Liver (tissue), 9 donors: Measurements from ENCODE around the gene SLC44A2. TPM values are rescaled to one million over a fixed set of nuclear protein-coding genes. Genes with fewer than 3 reads are reported as not detected.
A peak's percentile ranks its signal among the peaks of the same experiment; 100 is the strongest.

Experiments
- DNase-seq: peaks from one replicate; pipeline ENCODE4 v3.0.0-alpha.2; 2017; ENCODE audit warnings: low spot score
- H3K27ac ChIP-seq, 2 donors: one replicate each; pipeline ENCODE4 v1.7.0; 2013; ENCODE audit warnings: inconsistent platforms in 2 of 2, low read length in 2 of 2, control low read depth in 1 of 2, low read depth in 1 of 2, mild to moderate bottlenecking in 1 of 2
- H3K27me3 ChIP-seq, 4 donors: one replicate each; pipeline versions ENCODE4 v1.6.1 to v1.7.0; 2013; ENCODE audit warnings: low read length in 3 of 4, inconsistent platforms in 1 of 4, mild to moderate bottlenecking in 1 of 4, moderate library complexity in 1 of 4; ENCODE audit not compliant: control insufficient read depth in 4 of 4, insufficient read depth in 4 of 4
- H3K36me3 ChIP-seq, 4 donors: one replicate each; pipeline versions ENCODE4 v1.6.1 to v1.7.0; 2013; ENCODE audit warnings: low read length in 3 of 4, mild to moderate bottlenecking in 3 of 4, low read depth in 1 of 4, moderate library complexity in 1 of 4; ENCODE audit not compliant: control insufficient read depth in 4 of 4, insufficient read depth in 3 of 4
- H3K4me1 ChIP-seq, 4 donors: one replicate each; pipeline versions ENCODE4 v1.6.1 to v1.7.0; 2013; ENCODE audit warnings: low read length in 3 of 4, mild to moderate bottlenecking in 3 of 4, moderate library complexity in 1 of 4; ENCODE audit not compliant: control insufficient read depth in 4 of 4, insufficient read depth in 4 of 4
- H3K4me3 ChIP-seq, 3 donors: one replicate each; pipeline versions ENCODE4 v1.6.1 to v1.7.0; 2013; ENCODE audit warnings: low read length in 3 of 3, control low read depth in 1 of 3, low read depth in 1 of 3, mild to moderate bottlenecking in 1 of 3
- H3K9ac ChIP-seq, 2 donors: one replicate each; pipeline ENCODE4 v1.7.0; 2013; ENCODE audit warnings: low read length in 2 of 2, mild to moderate bottlenecking in 2 of 2, moderate library complexity in 2 of 2, control low read depth in 1 of 2, low read depth in 1 of 2
- H3K9me3 ChIP-seq, 4 donors: one replicate each; pipeline versions ENCODE4 v1.6.1 to v1.7.0; 2013; ENCODE audit warnings: low read length in 3 of 4; ENCODE audit not compliant: control insufficient read depth in 4 of 4
- ATF3 ChIP-seq: IDR thresholded peaks from 2 replicates; pipeline ENCODE4 v1.6.1; 2016; ENCODE audit warnings: antibody characterized with exemption
- CTCF ChIP-seq: fragments of 150-350 bp; IDR thresholded peaks from 2 replicates; pipeline ENCODE4 v1.5.1; 2017; ENCODE audit warnings: improper control_type of control experiment, low read depth, low read length; ENCODE audit not compliant: missing input control
- EGR1 ChIP-seq, 2 donors: IDR thresholded peaks; 2 replicates each; pipeline ENCODE4 v1.6.1; 2016 to 2018; ENCODE audit warnings: antibody characterized with exemption in 2 of 2, low read depth in 2 of 2
- FOXA1 ChIP-seq: IDR thresholded peaks from 2 replicates; pipeline ENCODE4 v1.6.1; 2016; ENCODE audit warnings: antibody characterized with exemption
- FOXA2 ChIP-seq: IDR thresholded peaks from 2 replicates; pipeline ENCODE4 v1.6.1; 2016; ENCODE audit warnings: antibody characterized with exemption
- GABPA ChIP-seq, 2 donors: IDR thresholded peaks in 1 of 2; conservative IDR thresholded peaks in 1 of 2; 2 replicates each; pipeline ENCODE4 v1.6.1; 2016; ENCODE audit warnings: antibody characterized with exemption in 2 of 2, mild to moderate bottlenecking in 1 of 2, moderate library complexity in 1 of 2
- HNF4A ChIP-seq, 2 donors: conservative IDR thresholded peaks; 2 replicates each; pipeline ENCODE4 v1.6.1; 2016; ENCODE audit warnings: antibody characterized with exemption in 2 of 2, mild to moderate bottlenecking in 2 of 2
- HNF4G ChIP-seq: IDR thresholded peaks from 2 replicates; pipeline ENCODE4 v1.6.1; 2016; ENCODE audit warnings: antibody characterized with exemption
- JUND ChIP-seq, 2 donors: IDR thresholded peaks; 2 replicates each; pipeline ENCODE4 v1.6.1; 2016; ENCODE audit warnings: antibody characterized with exemption in 2 of 2
- MAX ChIP-seq: IDR thresholded peaks from 2 replicates; pipeline ENCODE4 v1.6.1; 2016; ENCODE audit warnings: antibody characterized with exemption
- NR2F2 ChIP-seq: IDR thresholded peaks from 2 replicates; pipeline ENCODE4 v1.6.1; 2016; ENCODE audit warnings: antibody characterized with exemption
- RAD21 ChIP-seq, 2 donors: IDR thresholded peaks; 2 replicates each; pipeline ENCODE4 v1.6.1; 2016; ENCODE audit warnings: antibody characterized with exemption in 2 of 2, mild to moderate bottlenecking in 2 of 2
- REST ChIP-seq: IDR thresholded peaks from 2 replicates; pipeline ENCODE4 v1.6.1; 2016; ENCODE audit warnings: antibody characterized with exemption, mild to moderate bottlenecking
- RXRA ChIP-seq, 2 donors: IDR thresholded peaks; 2 replicates each; pipeline ENCODE4 v1.6.1; 2017 to 2018; ENCODE audit warnings: antibody characterized with exemption in 2 of 2, mild to moderate bottlenecking in 1 of 2
- SP1 ChIP-seq: IDR thresholded peaks from 2 replicates; pipeline ENCODE4 v1.6.1; 2018; ENCODE audit warnings: antibody characterized with exemption, mild to moderate bottlenecking
- TAF1 ChIP-seq: conservative IDR thresholded peaks from 2 replicates; pipeline ENCODE4 v1.6.1; 2016; ENCODE audit warnings: antibody characterized with exemption, mild to moderate bottlenecking
- YY1 ChIP-seq: IDR thresholded peaks from 2 replicates; pipeline ENCODE4 v1.6.1; 2016; ENCODE audit warnings: antibody characterized with exemption, mild to moderate bottlenecking
- ZBTB33 ChIP-seq: IDR thresholded peaks from 2 replicates; pipeline ENCODE4 v1.6.1; 2016; ENCODE audit warnings: antibody characterized with exemption
- WGBS: extraction: QIAGEN DNeasy Blood & Tissue Kit; methylation state at CpG from one replicate; pipeline ENCODE4 v1.1.7; 2013; 5-methylcytosine and 5-hydroxymethylcytosine counted together
- polyA plus RNA-seq, 2 donors: library from polyadenylated mRNA; stranded (reverse) in 1 of 2; unstranded in 1 of 2; fragments of 200-250 nt in 1 of 2; fragments of >200 nt in 1 of 2; fragmentation: Nextera tagmentation in 1 of 2; extraction: Ambion mirVana in 1 of 2; gene quantifications; one replicate each; pipeline versions ENCODE4 v1.2.1 to v1.2.3, GENCODE V29; 2013 to 2015
- total RNA-seq, 2 donors: library from RNA; depleted of rRNA; stranded (reverse); fragments of >200 nt; gene quantifications; one replicate each; pipeline ENCODE4 v1.2.3, GENCODE V29; 2014
- donor health status: healthy.
- donor health status: healthy.
- donor health status: healthy.
- donor health status: healthy.
- donor health status: healthy.

Gene SLC44A2
- total and polyA plus RNA-seq, 4 donors = 12.0 to 21.6 (median 13.4) TPM

- DNase-seq = no peak
- WGBS = 36% methylated on average over 10 of the region's 10 CpGs
- no peak overlapping the region for H3K9ac ChIP-seq
- H3K36me3 ChIP-seq = peaks cover 0 to 5% (median under 1%) of the 10 kb centered on the region in 4 donors
- no peaks in the 10 kb centered on the region for H3K27me3 ChIP-seq
- H3K4me1 ChIP-seq = peaks cover 0 to 9% (median 6%) of the 10 kb centered on the region in 4 donors
- peak overlapping the region in 2 of 3 donors; percentile 24 to 50 for H3K4me3 ChIP-seq
- no peak for TF ChIP-seq HNF4A (conservative IDR thresholded peaks at IDR 0.05)
- no peak for TF ChIP-seq HNF4G
- no peak for TF ChIP-seq RXRA (IDR thresholded peaks at IDR 0.05)
- no peak for TF ChIP-seq SP1
- no peak for TF ChIP-seq MAX
- TF ChIP-seq FOXA1 = no peak
- no peak for TF ChIP-seq FOXA2
- H3K9me3 ChIP-seq = no peaks in the 10 kb centered on the region
- H3K27ac ChIP-seq = peak overlapping the region in 1 of 2 donors; percentile 35
These were observed 397 bp downstream of the SLC44A2 start for GRCh38 chr19:10625762-10626138.

- H3K27me3 ChIP-seq = no peaks in the 10 kb centered on the region
- no peaks in the 10 kb centered on the region for H3K9me3 ChIP-seq
- H3K27ac ChIP-seq = no peak overlapping the region
- no peak overlapping the region for H3K9ac ChIP-seq
- no peak overlapping the region for H3K4me3 ChIP-seq
- H3K4me1 ChIP-seq = peaks cover 0 to 8% (median 2%) of the 10 kb centered on the region in 4 donors
- WGBS = 88% methylated on average over 14 of the region's 14 CpGs
- DNase-seq = no peak
- TF ChIP-seq ZBTB33 (no peak), HNF4G (no peak), JUND (IDR thresholded peaks at IDR 0.05) (no peak), RAD21 (IDR thresholded peaks at IDR 0.05) (no peak), CTCF (no peak), FOXA1 (no peak), GABPA (IDR thresholded peaks at IDR 0.05 in 1 of 2, conservative IDR thresholded peaks at IDR 0.05 in 1 of 2) (no peak), EGR1 (IDR thresholded peaks at IDR 0.05; ENCODE audit: low read depth in 2 of 2) (no peak), HNF4A (conservative IDR thresholded peaks at IDR 0.05) (no peak), NR2F2 (no peak), YY1 (no peak), TAF1 (no peak), FOXA2 (no peak), SP1 (no peak), MAX (no peak), ATF3 (no peak), REST (no peak), RXRA (IDR thresholded peaks at IDR 0.05) (no peak)
- H3K36me3 ChIP-seq = peaks cover 0 to 16% (median 5%) of the 10 kb centered on the region in 4 donors
These were observed 6.5 kb downstream of the SLC44A2 start for GRCh38 chr19:10631874-10632273.
